Parietal lobe (tissue), 2 donors: ENCODE measurements around the gene C16orf87. TPM values are rescaled to one million over a fixed set of nuclear protein-coding genes. Genes with fewer than 3 reads are reported as not detected.

Source experiments
- small RNA-seq: library from RNA; depleted of rRNA; stranded (forward); fragments of <200 nt; gene quantifications from one replicate; pipeline ENCODE3, GENCODE V24; 2014; ENCODE audit warnings: low replicate concordance
- total RNA-seq: library from RNA; depleted of rRNA; stranded (reverse); fragments of >200 nt; gene quantifications from one replicate; pipeline ENCODE4 v1.2.3, GENCODE V29; 2014

C16orf87 gene
- total RNA-seq = 32.9 TPM

DNA sequence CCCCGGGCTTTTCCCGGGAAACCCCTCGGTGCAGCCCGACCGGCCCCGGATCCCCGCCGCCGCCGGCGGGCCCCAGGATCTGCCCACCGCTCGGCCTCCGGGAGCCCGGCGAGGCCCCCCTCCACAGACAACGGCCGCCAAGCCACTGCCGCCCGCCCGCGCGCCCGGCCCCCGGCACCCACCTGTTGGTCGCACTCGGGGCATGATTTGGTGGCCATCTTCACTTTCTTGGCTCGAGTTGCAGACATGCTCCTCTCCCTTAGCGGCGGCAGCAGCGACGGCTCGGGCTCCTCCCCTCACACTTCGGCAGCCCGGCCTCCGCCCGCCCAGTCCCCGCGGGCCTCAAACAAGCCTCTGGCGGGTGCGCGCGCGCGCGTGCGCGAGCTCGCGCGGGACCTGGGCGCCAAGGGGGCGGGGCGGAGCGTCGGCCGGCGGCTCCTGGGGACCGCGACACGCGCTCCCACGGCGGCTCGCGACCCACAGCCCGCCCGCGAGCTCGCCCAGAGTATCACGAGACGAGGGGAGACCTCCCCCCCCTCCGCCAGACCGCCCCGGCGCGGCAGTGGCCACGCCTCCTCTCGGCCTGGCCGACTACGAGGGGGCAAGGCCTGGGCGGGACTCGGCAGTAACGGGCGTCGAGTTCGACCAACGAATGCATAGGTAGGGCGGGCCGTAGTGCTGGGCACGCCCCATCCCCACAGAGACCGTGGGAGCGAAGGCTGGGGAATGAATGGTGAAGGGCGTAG, at the start of gene C16orf87:
Gene C16orf87 (minus strand): TSS at position 279 of the 746 bp plus-strand sequence. CDS start 31 bp downstream, at position 248.

DNA sequence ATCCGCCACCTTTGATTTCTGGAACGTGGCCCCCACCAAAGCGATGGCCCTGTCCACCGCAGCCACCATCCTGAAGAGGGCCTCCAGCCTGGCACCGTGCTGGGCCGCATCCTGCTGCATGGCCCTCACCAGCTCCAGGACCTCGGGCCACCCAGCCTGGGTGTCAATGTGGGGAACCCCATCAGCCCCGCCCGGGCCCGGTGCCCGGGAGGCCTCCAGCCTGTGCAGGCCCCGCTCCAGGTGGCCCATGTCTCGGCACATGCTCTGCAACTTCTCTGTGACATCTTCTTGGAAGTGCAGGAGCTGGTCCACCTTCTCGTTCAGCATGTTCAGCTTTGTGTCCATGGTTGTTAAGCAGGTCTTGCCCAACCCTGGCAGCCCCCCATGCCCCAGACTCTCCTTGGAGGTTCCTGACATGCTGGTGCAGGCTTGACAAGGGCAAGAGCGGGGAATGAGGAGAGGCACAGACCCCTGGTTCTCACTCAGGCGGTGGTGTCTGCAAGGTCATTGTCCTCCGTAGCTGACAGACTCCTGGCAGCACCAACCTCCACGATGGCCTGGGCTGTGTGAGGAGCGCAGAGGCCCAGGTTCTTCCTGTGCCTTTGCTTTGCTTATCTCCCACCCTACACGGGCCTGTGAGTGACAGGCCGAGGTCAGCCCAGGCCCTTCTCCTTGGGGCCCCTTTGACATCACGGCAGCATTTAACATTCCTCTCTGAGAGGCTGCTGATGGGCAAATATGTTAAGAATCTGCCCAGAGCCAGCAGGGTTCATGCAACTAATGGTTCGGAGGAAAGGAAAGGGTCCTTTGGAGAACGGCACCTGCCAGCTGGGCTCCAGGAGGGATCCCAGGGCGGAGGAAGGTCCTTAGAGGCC, 83.0 kb downstream of the C16orf87 start, which contains the start of gene MYLK3:
Gene MYLK3 (minus strand): TSS at position 568 of the 875 bp plus-strand sequence. CDS start 151 bp downstream, at position 417.

Small RNA genes within 50 kb of the gene (small RNA-seq; reads per million reads assigned to genes)
- not detected for gene AC007225.2

Other genes starting within 250 kb of the C16orf87 start
- gene SHCBP1, start 209.8 kb downstream of the C16orf87 start, total RNA-seq = 2.5 TPM
- gene VPS35, start 142.0 kb downstream of the C16orf87 start, total RNA-seq = 165 TPM
- gene ORC6, start 141.5 kb downstream of the C16orf87 start, total RNA-seq = 11.9 TPM
- gene MYLK3, start 82.8 kb downstream of the C16orf87 start, total RNA-seq = 0.94 TPM
- 26.0 TPM for gene GPT2, start 53.2 kb upstream of the C16orf87 start, total RNA-seq
- gene DNAJA2, start 142.5 kb upstream of the C16orf87 start, total RNA-seq = 67.6 TPM